GM18517 (cell line): Measurements from ENCODE around the gene CDCA8.
"Not testable (repeated sequence)": the region's sequence is repeated elsewhere in the genome, so short reads cannot be mapped to it uniquely, and the experiment has no call there.

Source experiments
- ATAC-seq: cut with Tn5 transposase; IDR thresholded peaks from one replicate; pipeline ENCODE4 v1.9.1; 2021; ENCODE audit warnings: mild to moderate bottlenecking, moderate library complexity; ENCODE audit not compliant: unreplicated experiment

CDCA8 gene

GRCh38 chr1:37672136-37672870 lies 20.0 kb upstream of the CDCA8 start:
- ATAC-seq = no peak

- no peak for ATAC-seq
Observed at GRCh38 chr1:37673920-37674319, 18.4 kb upstream of the CDCA8 start.

GRCh38 chr1:37676281-37677142 lies 15.8 kb upstream of the CDCA8 start:
- ATAC-seq = no peak

- ATAC-seq = no peak
Observed at GRCh38 chr1:37677143-37677439, 15.2 kb upstream of the CDCA8 start.

GRCh38 chr1:37677808-37678207 lies 14.5 kb upstream of the CDCA8 start:
- ATAC-seq = no peak

- ATAC-seq = no peak
Observed at GRCh38 chr1:37680933-37681332, 11.4 kb upstream of the CDCA8 start.

GRCh38 chr1:37682334-37682987 lies 9.9 kb upstream of the CDCA8 start:
- no peak for ATAC-seq

- ATAC-seq = not testable (repeated sequence)
Observed at GRCh38 chr1:37684182-37684581, 8.1 kb upstream of the CDCA8 start.

- no peak for ATAC-seq
Observed at GRCh38 chr1:37685722-37686121, 6.6 kb upstream of the CDCA8 start.

GRCh38 chr1:37687764-37688163 lies 4.6 kb upstream of the CDCA8 start:
- ATAC-seq = not testable (repeated sequence)

GRCh38 chr1:37688926-37689325 lies 3.4 kb upstream of the CDCA8 start:
- no peak for ATAC-seq

- ATAC-seq = peak; percentile 17
Observed at GRCh38 chr1:37691497-37692077, 729 bp upstream of the CDCA8 start.

- no peak for ATAC-seq
Observed at GRCh38 chr1:37692834-37693175, 489 bp downstream of the CDCA8 start.

GRCh38 chr1:37697090-37697489 lies 4.8 kb downstream of the CDCA8 start:
- ATAC-seq = no peak

- ATAC-seq = no peak
Observed at GRCh38 chr1:37697737-37698136, 5.4 kb downstream of the CDCA8 start.

- no peak for ATAC-seq
Observed at GRCh38 chr1:37699147-37699546, 6.8 kb downstream of the CDCA8 start.

GRCh38 chr1:37701051-37701450 lies 8.7 kb downstream of the CDCA8 start:
- ATAC-seq = no peak

- no peak for ATAC-seq
Observed at GRCh38 chr1:37703061-37703460, 10.7 kb downstream of the CDCA8 start.

GRCh38 chr1:37704966-37705365 lies 12.7 kb downstream of the CDCA8 start:
- ATAC-seq = no peak

- no peak for ATAC-seq
Observed at GRCh38 chr1:37705399-37705798, 13.1 kb downstream of the CDCA8 start.

- no peak for ATAC-seq
Observed at GRCh38 chr1:37708471-37708870, 16.2 kb downstream of the CDCA8 start.

- ATAC-seq = no peak
Observed at GRCh38 chr1:37714226-37714625, 21.9 kb downstream of the CDCA8 start.
